Nephron progenitor cell (in vitro differentiated cells): ENCODE data around the gene LTO1.
A peak's percentile ranks its signal among the peaks of the same experiment; 100 is the strongest.
"Not testable (repeated sequence)": the region's sequence is repeated elsewhere in the genome, so short reads cannot be mapped to it uniquely, and the experiment has no call there.

Experiments
- DNase-seq: peaks from one replicate; pipeline ENCODE4 v3.0.0; 2021
- H3K27ac Mint-ChIP-seq: 2 replicates; pipeline ENCODE4 v1.8.0; 2021; ENCODE audit warnings: mild to moderate bottlenecking, moderate library complexity, mixed read lengths
- H3K27me3 Mint-ChIP-seq: 2 replicates; pipeline ENCODE4 v1.8.0; 2021; ENCODE audit warnings: mild to moderate bottlenecking, low read depth, mixed read lengths; ENCODE audit not compliant: poor library complexity
- H3K36me3 Mint-ChIP-seq: 2 replicates; pipeline ENCODE4 v1.8.0; 2021; ENCODE audit warnings: low read depth, mixed read lengths
- H3K4me1 Mint-ChIP-seq: 2 replicates; pipeline ENCODE4 v1.8.0; 2021; ENCODE audit warnings: mixed read lengths
- H3K4me3 Mint-ChIP-seq: 2 replicates; pipeline ENCODE4 v1.8.0; 2021; ENCODE audit warnings: mild to moderate bottlenecking, moderate library complexity, mixed read lengths
- H3K9me3 Mint-ChIP-seq: 2 replicates; pipeline ENCODE4 v1.8.0; 2021; ENCODE audit warnings: mild to moderate bottlenecking, moderate library complexity, mixed read lengths
- TF ChIP-seq, protein P1 (sequence below): fragments of 200-600 bp; sonication (generic); IDR thresholded peaks from 2 replicates; pipeline ENCODE4 v1.5.0; 2021; ENCODE audit warnings: antibody characterized with exemption

Gene LTO1

DNA sequence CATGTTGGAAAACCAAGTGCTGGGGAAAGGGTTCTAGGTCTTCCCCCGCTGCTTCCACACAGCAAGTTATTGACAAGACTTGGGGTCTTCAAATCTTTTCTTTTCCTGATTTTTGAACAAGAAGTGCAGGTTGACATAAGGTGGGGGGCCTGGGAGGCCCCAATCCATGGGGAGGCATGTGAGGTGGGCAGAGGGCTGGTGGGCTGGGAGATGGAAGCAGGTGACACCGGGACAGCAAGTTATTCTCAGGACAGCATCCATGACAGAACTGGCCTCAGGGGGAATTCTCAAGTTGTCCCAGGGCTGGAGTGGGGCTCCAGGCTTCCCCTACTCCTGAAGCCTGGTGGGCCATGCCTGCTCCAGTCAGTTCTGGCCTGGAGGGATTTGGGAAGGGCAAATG is 23.2 kb upstream of the LTO1 start:
- Mint-ChIP-seq H3K4me1 (peaks cover 35% of the 10 kb centered on the region), H3K9me3 (no peaks in the 10 kb centered on the region), H3K4me3 (no peak overlapping the region), H3K27ac (no peak overlapping the region), H3K27me3 (peaks cover 48% of the 10 kb centered on the region), H3K36me3 (no peaks in the 10 kb centered on the region)
- TF ChIP-seq, protein P1, sequence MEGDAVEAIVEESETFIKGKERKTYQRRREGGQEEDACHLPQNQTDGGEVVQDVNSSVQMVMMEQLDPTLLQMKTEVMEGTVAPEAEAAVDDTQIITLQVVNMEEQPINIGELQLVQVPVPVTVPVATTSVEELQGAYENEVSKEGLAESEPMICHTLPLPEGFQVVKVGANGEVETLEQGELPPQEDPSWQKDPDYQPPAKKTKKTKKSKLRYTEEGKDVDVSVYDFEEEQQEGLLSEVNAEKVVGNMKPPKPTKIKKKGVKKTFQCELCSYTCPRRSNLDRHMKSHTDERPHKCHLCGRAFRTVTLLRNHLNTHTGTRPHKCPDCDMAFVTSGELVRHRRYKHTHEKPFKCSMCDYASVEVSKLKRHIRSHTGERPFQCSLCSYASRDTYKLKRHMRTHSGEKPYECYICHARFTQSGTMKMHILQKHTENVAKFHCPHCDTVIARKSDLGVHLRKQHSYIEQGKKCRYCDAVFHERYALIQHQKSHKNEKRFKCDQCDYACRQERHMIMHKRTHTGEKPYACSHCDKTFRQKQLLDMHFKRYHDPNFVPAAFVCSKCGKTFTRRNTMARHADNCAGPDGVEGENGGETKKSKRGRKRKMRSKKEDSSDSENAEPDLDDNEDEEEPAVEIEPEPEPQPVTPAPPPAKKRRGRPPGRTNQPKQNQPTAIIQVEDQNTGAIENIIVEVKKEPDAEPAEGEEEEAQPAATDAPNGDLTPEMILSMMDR: no peak
- no peak for DNase-seq

DNA sequence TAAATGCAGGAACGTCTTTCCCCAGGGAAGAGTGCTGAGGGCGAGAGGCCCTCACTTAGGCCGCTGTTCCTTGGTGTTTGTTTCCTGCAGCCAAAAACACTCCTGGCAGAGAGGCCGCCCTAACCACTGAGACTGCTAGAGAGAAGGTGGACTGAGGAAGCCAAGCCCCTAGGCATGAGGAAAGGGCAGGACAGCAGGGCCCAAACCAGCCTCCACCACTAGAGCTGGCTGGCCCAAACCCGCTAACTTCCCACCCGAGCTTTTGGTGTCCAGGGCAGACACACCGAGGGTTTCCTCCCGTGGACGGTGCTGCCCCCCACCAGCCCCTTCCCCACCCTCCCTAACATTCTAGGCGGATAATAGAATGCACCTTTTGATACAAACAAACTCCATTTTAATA is 22.7 kb upstream of the LTO1 start:
- Mint-ChIP-seq H3K36me3 (no peaks in the 10 kb centered on the region), H3K27ac (no peak overlapping the region), H3K4me1 (peaks cover 35% of the 10 kb centered on the region), H3K4me3 (no peak overlapping the region), H3K9me3 (no peaks in the 10 kb centered on the region), H3K27me3 (peaks cover 43% of the 10 kb centered on the region)
- TF ChIP-seq, protein P1: no peak
- DNase-seq: no peak

DNA sequence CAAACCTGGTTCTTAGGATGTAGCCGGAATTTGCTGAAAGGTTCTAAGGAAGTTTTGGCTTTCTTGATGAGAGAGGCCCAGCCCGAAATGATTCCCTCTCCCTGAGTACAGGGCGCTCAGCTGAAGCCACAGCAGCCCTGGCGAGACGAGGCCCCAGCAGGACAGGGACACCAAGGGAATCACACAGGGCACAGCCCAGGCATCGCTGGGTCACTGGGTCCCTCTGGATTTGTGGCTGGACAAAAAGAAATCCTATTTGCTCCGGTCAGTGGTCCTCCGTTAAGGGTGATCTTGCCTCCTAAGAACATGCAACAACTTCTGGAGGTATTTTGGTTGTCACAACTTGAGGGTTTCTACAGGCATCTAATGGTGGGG is 22.3 kb upstream of the LTO1 start:
- Mint-ChIP-seq H3K4me1 (peaks cover 31% of the 10 kb centered on the region), H3K36me3 (peaks cover 3% of the 10 kb centered on the region), H3K9me3 (peaks cover 3% of the 10 kb centered on the region), H3K27me3 (peaks cover 39% of the 10 kb centered on the region), H3K27ac (no peak overlapping the region), H3K4me3 (no peak overlapping the region)
- DNase-seq: no peak
- TF ChIP-seq, protein P1: no peak

DNA sequence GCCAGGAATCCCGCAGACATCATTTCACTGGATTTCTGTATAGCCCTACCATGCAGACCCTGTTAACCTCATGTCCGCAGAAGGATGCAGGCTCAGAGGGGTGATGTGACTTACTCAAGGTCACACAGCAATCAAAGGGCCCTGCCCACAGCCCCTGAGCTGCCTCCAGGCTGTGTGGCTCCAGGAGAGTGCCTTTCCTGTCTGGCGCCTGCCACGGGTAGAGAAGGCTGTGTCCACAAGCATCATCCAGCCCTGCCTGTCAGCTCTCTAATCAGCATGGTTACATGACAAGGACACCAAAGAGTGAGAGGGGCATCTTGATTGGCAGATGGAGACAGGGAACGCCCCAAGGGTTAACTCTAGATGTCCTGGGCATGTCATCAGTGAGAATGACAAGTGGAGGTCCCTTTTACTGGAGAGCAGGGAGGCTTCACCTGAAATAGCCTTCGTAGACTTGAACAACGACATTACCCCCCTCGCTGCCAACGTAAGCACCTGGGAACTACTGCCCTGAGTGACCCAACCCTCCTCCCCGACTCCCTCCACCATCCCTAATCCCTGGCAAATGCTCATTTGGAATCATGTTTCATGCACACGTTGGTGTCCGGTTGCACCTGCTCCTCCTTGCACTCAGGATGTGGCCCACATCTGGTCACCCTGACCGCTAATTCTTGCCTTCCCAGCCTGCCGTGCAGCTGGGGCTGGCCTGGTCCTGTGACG is 21.8 kb upstream of the LTO1 start:
- Mint-ChIP-seq H3K9me3 (peaks cover 9% of the 10 kb centered on the region), H3K36me3 (peaks cover 9% of the 10 kb centered on the region), H3K27ac (no peak overlapping the region), H3K27me3 (peaks cover 34% of the 10 kb centered on the region), H3K4me1 (peaks cover 30% of the 10 kb centered on the region), H3K4me3 (no peak overlapping the region)
- TF ChIP-seq, protein P1: no peak
- DNase-seq: peak; percentile 41

DNA sequence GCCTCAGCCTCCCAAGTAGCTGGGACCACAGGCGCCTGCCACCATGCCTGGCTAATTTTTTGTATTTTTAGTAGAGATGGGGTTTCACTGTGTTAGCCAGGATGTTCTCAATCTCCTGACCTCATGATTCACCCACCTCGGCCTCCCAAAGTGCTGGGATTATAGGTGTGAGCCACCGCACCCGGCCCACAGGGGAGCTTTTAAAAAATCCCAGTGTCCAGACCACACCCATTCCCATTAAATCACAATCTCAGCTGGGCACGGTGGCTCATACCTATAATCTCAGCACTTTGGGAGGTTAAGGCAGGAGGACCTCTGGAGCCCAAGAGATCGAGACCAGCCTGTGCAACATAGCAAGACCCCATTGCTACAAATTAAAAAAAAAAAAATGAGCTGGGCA is 20.8 kb upstream of the LTO1 start:
- not testable (repeated sequence) for H3K27ac Mint-ChIP-seq, DNase-seq, H3K4me3 Mint-ChIP-seq
- H3K9me3 Mint-ChIP-seq: peaks cover 18% of the 10 kb centered on the region
- H3K27me3 Mint-ChIP-seq: peaks cover 33% of the 10 kb centered on the region
- peaks cover 30% of the 10 kb centered on the region for H3K4me1 Mint-ChIP-seq
- H3K36me3 Mint-ChIP-seq: peaks cover 12% of the 10 kb centered on the region

DNA sequence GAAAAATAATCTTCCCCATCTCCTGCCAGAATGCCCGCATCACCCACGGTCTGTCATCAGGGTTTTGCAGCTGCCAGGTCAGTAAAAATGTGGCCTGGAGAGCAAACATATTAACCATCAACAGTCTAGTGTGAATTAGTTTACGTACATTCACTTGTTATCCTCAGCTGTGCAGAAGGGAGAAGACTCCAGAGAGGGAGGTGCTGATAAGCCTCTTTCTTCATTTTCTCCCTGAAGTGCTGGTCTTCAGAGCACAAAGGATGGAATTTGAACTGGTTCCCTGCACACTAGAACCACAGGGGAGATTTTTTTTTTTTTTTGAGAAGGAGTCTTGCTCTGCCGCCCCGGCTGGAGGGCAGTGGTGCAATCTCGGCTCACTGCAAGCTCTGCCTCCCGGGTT is 20.4 kb upstream of the LTO1 start:
- Mint-ChIP-seq H3K36me3 (peaks cover 12% of the 10 kb centered on the region), H3K4me3 (no peak overlapping the region), H3K27ac (no peak overlapping the region), H3K4me1 (peaks cover 28% of the 10 kb centered on the region), H3K9me3 (peaks cover 22% of the 10 kb centered on the region), H3K27me3 (peaks cover 33% of the 10 kb centered on the region)
- DNase-seq: no peak
- TF ChIP-seq, protein P1: no peak
